Measurements from ENCODE around the gene SEMA3G.

DNA sequence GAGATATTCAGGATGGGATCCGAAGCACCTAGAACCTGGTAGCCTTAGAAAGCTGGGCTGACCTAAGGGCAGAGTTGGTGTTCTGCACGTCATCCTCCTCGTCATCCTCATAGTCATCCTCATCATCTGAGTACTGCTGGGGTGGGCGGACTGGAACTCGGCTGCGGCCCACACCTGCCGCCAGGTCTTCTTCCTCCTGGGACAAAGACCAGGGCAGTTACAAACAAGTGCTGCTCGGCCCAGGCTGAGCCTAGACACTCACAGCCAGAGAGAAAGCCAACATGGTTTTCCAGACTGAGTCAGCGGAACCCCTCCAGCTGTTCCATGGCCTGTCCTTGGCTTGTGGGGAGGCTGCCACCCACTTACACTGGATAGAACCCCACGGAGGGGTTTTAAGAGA, 40.5 kb downstream of the SEMA3G start:
- TF ChIP-seq, protein P1, sequence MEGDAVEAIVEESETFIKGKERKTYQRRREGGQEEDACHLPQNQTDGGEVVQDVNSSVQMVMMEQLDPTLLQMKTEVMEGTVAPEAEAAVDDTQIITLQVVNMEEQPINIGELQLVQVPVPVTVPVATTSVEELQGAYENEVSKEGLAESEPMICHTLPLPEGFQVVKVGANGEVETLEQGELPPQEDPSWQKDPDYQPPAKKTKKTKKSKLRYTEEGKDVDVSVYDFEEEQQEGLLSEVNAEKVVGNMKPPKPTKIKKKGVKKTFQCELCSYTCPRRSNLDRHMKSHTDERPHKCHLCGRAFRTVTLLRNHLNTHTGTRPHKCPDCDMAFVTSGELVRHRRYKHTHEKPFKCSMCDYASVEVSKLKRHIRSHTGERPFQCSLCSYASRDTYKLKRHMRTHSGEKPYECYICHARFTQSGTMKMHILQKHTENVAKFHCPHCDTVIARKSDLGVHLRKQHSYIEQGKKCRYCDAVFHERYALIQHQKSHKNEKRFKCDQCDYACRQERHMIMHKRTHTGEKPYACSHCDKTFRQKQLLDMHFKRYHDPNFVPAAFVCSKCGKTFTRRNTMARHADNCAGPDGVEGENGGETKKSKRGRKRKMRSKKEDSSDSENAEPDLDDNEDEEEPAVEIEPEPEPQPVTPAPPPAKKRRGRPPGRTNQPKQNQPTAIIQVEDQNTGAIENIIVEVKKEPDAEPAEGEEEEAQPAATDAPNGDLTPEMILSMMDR (IDR thresholded peaks at IDR 0.05), result no peak
- TF ChIP-seq ZFX (IDR thresholded peaks at IDR 0.05; ENCODE audit: borderline replicate concordance), result no peak
